Activated CD4-positive, alpha-beta T cell treated with anti-CD3 and anti-CD28 coated beads, Interleukin-10, Interleukin-2, amounts not matched to agents 100 ng/mL and 50 ng/mL, durations not matched to agents 16 hours and 8 hours (primary cell): ENCODE measurements around the gene IFT57.

ENCODE experiments used
- DNase-seq: peaks from one replicate; pipeline ENCODE4 v3.0.0-alpha.2; 2020

Gene IFT57

GRCh38 chr3:108215871-108216270 is 6.4 kb downstream of the IFT57 start:
- DNase-seq, result no peak

GRCh38 chr3:108209579-108209978 is 12.6 kb downstream of the IFT57 start:
- peak; percentile 47 for DNase-seq

- DNase-seq, result peak; percentile 48
These were observed 13.4 kb downstream of the IFT57 start for GRCh38 chr3:108208831-108209230.

GRCh38 chr3:108202834-108203233 is 19.4 kb downstream of the IFT57 start:
- DNase-seq, result no peak

GRCh38 chr3:108202080-108202479 is 20.1 kb downstream of the IFT57 start:
- DNase-seq, result peak; percentile 67

GRCh38 chr3:108201258-108201657 is 21.0 kb downstream of the IFT57 start:
- peak; percentile 34 for DNase-seq

- DNase-seq, result peak; percentile 28
These were observed 21.6 kb downstream of the IFT57 start for GRCh38 chr3:108200578-108200977.

- no peak for DNase-seq
These were observed 22.2 kb downstream of the IFT57 start for GRCh38 chr3:108200024-108200423.

GRCh38 chr3:108191394-108191793 is 30.8 kb downstream of the IFT57 start:
- DNase-seq, result no peak

GRCh38 chr3:108190346-108190745 is 31.9 kb downstream of the IFT57 start:
- DNase-seq, result no peak

GRCh38 chr3:108189440-108189839 is 32.8 kb downstream of the IFT57 start:
- no peak for DNase-seq

- no peak for DNase-seq
These were observed 36.7 kb downstream of the IFT57 start for GRCh38 chr3:108185536-108185935.

GRCh38 chr3:108184824-108185223 is 37.4 kb downstream of the IFT57 start:
- DNase-seq, result no peak

- no peak for DNase-seq
These were observed 38.3 kb downstream of the IFT57 start for GRCh38 chr3:108183971-108184370.

- DNase-seq, result no peak
These were observed 39.0 kb downstream of the IFT57 start for GRCh38 chr3:108183181-108183580.

GRCh38 chr3:108182339-108182738 is 39.9 kb downstream of the IFT57 start:
- DNase-seq, result no peak

- DNase-seq, result no peak
These were observed 41.1 kb downstream of the IFT57 start for GRCh38 chr3:108181172-108181571.

- DNase-seq, result no peak
These were observed 42.0 kb downstream of the IFT57 start for GRCh38 chr3:108180194-108180593.

- DNase-seq, result no peak
These were observed 43.5 kb downstream of the IFT57 start for GRCh38 chr3:108178676-108179075.

GRCh38 chr3:108177536-108177935 is 44.7 kb downstream of the IFT57 start:
- no peak for DNase-seq

- no peak for DNase-seq
These were observed 46.9 kb downstream of the IFT57 start for GRCh38 chr3:108175352-108175751.

- no peak for DNase-seq
These were observed 51.1 kb downstream of the IFT57 start for GRCh38 chr3:108171106-108171505.

GRCh38 chr3:108164391-108164790 is 57.8 kb downstream of the IFT57 start:
- DNase-seq, result no peak

- DNase-seq, result no peak
These were observed 62.4 kb downstream of the IFT57 start for GRCh38 chr3:108159865-108160264.

GRCh38 chr3:108159105-108159504 is 63.1 kb downstream of the IFT57 start:
- DNase-seq, result no peak

- no peak for DNase-seq
These were observed 64.0 kb downstream of the IFT57 start for GRCh38 chr3:108158251-108158650.
